ENCODE measurements around the gene LCP2.

DNA sequence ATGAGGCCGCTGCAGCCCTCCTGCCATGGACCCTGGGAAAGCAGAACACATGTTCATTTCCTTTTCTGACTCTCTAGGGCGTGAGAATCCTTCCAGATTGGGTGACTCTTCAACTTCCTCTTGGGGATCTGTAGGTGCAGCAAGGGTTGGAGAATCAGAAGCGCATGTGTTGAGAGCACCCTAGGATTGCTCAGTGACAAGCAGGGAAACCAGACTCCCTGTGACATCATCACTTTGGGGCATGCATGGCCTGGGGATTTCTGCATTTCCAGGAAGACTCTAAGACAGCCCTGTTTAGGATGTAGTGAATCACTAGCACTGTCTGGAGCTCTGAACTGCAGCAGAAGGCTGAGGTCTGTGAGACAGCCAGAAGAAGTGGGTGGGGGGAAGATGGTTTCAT, 15.1 kb upstream of the LCP2 start:
- TF ChIP-seq, protein P1, sequence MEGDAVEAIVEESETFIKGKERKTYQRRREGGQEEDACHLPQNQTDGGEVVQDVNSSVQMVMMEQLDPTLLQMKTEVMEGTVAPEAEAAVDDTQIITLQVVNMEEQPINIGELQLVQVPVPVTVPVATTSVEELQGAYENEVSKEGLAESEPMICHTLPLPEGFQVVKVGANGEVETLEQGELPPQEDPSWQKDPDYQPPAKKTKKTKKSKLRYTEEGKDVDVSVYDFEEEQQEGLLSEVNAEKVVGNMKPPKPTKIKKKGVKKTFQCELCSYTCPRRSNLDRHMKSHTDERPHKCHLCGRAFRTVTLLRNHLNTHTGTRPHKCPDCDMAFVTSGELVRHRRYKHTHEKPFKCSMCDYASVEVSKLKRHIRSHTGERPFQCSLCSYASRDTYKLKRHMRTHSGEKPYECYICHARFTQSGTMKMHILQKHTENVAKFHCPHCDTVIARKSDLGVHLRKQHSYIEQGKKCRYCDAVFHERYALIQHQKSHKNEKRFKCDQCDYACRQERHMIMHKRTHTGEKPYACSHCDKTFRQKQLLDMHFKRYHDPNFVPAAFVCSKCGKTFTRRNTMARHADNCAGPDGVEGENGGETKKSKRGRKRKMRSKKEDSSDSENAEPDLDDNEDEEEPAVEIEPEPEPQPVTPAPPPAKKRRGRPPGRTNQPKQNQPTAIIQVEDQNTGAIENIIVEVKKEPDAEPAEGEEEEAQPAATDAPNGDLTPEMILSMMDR (IDR thresholded peaks at IDR 0.05; ENCODE audit: insufficient read depth, low read length) = no peak
- TF ChIP-seq POLR2AphosphoS5 (IDR thresholded peaks at IDR 0.05; ENCODE audit: low read depth) = no peak
- TF ChIP-seq, protein P2, sequence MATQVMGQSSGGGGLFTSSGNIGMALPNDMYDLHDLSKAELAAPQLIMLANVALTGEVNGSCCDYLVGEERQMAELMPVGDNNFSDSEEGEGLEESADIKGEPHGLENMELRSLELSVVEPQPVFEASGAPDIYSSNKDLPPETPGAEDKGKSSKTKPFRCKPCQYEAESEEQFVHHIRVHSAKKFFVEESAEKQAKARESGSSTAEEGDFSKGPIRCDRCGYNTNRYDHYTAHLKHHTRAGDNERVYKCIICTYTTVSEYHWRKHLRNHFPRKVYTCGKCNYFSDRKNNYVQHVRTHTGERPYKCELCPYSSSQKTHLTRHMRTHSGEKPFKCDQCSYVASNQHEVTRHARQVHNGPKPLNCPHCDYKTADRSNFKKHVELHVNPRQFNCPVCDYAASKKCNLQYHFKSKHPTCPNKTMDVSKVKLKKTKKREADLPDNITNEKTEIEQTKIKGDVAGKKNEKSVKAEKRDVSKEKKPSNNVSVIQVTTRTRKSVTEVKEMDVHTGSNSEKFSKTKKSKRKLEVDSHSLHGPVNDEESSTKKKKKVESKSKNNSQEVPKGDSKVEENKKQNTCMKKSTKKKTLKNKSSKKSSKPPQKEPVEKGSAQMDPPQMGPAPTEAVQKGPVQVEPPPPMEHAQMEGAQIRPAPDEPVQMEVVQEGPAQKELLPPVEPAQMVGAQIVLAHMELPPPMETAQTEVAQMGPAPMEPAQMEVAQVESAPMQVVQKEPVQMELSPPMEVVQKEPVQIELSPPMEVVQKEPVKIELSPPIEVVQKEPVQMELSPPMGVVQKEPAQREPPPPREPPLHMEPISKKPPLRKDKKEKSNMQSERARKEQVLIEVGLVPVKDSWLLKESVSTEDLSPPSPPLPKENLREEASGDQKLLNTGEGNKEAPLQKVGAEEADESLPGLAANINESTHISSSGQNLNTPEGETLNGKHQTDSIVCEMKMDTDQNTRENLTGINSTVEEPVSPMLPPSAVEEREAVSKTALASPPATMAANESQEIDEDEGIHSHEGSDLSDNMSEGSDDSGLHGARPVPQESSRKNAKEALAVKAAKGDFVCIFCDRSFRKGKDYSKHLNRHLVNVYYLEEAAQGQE (IDR thresholded peaks at IDR 0.05; ENCODE audit: insufficient replicate concordance, low read depth) = no peak
- no peak for TF ChIP-seq GABPA (IDR thresholded peaks at IDR 0.05; ENCODE audit: low read depth)
- peak; percentile 75; the same call in 1 of the 2 replicates for TF ChIP-seq SPI1 (IDR thresholded peaks at IDR 0.05; ENCODE audit: borderline replicate concordance, low read depth)
